ENCODE results near the gene SYT5.
A peak's percentile ranks its signal among the peaks of the same experiment; 100 is the strongest.
"Not testable (repeated sequence)": the region's sequence is repeated elsewhere in the genome, so short reads cannot be mapped to it uniquely, and the experiment has no call there.

Gene SYT5

DNA sequence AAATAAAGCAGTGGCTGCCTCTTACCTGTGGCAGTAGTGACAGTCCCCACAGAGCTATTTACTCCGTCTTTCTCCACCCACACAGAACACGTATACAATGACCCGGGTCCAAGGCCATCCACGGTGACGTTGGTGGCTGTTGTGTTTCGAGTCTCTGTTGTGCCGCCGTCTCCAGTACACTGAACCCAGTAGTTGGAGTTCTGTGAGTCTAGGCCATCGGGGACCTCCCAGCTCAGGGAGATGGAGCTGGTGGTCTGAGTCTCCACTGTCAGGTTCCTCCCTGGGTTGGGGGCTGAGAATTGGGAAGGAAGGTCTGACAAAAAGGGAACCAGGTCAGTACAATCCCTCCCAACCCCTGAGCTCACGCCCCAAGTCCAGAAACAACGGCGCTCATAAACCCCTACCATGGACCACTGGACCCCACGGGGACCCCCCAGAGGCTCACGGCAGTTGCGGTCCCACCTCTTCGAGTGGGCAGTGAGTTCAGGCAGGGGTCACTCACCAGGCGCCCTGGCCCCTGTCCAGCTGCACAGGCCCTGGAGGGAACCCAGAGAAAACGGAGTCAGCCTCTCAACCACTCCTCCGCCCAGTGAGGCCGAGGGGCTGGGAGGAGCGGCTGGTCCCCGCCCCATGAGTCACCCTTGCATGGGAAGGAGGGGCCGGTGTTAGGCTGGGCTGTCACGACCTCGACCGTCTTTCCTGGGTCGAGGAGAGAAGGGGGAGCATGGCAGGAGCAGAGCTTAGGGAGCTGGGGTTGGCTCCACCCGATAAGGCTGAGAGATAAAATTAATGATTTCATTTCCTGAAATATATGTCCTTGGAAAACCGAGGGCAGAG is 26.8 kb upstream of the SYT5 start:
- DNase-seq: peak; percentile 89

DNA sequence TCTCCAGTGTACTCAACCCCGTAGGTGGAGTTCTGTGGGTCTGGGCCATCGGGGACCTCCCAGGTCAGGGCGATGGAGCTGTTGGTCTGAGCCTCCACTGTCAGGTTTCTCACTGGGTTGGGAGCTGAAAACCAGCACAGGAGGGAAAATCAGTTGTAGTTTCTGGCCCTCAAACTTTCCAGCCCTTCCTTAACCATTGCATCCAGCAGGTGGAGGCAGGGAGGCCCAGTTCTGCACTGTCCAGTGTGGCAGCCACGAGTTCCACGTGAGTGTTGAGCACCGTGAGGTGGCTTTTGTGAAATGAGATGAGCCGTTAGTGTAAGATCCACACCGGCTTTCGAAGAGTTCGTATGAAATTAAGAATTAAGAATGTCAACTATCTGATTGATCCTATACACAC is 22.1 kb upstream of the SYT5 start:
- DNase-seq: not testable (repeated sequence)

DNA sequence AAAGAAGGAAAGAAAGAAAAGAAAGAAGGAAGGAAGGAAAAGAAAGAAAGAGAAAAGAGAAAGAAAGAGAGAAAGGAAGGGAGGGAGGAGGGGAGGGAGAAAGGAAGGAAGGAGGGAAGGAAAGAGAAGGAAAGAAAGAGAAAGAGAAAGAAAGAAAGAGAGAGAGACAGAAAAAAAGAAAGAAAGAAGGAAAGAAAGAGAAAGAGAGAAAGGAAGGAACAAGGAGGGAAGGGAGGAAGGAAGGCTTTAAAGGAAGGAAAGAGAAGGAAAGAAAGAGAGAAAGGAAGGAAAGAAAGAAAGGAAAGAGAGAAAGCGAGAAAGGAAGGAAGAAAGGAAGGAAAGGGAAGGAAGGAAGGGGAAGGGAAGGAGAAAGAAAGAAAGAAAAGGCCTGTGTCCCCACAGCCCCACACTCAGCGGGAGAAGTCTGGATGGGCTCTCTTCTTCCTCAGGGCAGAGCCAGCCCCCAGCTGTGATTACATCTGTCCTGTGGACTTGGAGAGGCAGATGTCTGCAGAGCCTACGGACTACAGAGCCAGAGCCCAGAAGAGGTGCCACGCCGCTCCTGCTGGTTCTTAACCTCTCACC is 19.6 kb upstream of the SYT5 start:
- no peak for DNase-seq

DNA sequence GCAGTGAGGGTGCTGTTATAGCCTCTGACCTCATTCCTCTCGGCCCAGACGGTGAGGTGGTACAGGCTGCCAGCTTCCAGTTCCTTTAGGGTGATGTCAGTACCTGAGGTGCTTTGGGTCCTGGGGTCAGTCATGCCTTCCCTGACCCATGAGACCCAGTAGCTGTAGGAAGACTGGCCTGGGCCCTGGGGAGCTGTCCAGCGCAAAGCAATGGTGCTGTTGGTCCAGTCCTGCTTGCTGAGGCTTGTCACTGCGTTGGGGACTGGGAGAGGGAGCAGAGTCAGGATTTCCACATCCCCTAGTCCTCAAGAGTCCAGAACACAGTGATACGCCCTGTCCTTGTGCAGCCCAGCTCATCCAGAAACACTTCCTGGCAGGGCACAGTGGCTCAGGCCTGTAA is 18.6 kb upstream of the SYT5 start:
- no peak for DNase-seq

DNA sequence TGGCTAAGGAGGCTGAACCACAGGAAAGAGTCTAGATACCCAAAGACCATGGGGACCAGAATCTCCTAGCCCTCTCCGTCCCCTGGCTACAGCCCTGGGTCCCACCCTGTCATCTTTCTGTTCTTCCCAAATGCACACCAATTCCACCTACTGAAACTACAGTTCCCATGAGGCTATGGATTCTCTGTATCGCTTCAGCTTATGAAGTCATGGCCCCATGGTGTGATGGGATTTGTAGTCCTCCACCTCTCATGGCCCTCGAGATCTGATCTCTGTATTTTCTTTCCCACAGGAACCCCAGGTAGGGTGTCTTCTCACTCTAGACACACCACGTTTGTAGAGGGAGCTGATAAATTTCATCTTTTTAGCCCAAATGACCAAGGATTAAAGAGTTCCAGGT is 17.4 kb upstream of the SYT5 start:
- no peak for DNase-seq

DNA sequence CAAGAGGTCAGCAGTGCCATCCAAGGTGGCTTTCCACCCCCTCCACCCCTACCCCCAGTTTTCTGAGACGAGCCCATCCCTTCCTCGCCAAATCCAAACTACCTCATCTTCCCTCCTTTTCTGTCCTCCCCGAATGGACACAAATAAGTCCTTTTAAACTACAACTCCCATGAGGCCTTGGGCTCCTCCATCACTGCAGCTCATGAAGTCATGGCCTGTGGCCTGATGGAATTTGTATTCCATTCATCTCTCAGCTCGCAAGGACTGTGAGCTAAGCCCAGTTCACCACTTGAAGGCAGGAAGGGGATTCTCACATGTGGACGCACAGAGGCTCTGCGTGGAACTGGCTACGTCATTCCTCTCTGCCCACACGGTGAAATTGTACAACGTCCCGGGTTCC is 16.7 kb upstream of the SYT5 start:
- DNase-seq: no peak

DNA sequence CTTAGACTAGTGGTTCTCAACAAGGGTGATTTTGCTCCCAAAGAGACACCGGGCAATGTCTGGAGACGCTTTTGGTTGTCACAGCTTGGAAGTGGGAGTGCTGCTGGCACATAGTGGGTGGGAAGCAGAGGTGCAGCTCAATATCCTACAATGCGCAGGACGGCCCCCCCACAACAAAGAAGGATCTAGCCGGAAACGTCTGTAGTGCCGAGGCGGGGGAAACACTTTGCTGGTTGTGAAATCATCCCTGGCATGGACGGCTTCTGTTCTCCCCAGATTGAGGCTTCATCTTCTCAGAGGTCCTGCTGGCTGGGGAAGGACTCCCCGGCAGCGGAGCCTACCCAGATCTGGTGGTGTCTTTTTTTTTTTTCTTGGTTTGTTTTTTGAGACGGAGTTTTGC is 13.4 kb upstream of the SYT5 start:
- DNase-seq: no peak

DNA sequence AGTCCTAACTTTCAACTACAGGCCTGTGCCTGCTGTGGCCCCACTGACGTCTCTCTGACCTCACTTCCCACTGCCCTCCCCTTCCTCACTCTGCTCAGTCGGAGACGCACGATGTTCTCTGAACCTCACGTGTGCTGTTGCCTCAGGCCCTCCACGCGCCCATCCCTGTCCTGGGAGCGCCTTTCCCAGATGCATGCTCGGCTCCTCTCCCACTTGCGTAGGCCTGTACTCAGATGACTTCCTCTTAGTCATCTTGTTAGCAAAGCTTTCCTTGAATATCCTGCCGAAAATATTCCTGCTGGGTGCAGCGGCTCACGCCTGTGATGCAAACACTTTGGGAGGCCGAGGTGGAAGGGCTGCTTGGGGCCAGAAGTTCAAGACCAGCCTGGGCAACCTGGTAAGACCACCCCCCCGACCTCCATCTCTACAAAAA is 9.3 kb upstream of the SYT5 start:
- DNase-seq: peak; percentile 70

DNA sequence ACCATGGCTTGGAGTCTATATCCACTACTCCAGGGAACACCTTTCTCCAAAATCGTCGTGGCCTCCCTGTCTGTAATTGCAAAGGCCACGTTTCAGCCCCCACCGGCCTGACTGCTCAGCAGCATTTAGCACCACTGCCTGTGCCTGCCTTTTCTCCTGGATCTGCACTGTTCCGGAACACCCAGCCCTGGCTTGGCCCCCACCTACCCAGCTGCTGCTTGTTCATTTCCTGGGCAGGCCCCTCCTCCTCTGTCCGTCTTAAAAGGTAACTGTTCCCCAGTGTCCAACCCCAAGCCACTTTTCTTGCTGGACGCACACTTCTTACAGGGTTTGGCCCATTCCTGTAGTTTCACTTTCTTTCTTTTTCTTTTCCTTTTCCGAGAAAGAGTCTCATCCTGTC is 8.5 kb upstream of the SYT5 start:
- DNase-seq: no peak

DNA sequence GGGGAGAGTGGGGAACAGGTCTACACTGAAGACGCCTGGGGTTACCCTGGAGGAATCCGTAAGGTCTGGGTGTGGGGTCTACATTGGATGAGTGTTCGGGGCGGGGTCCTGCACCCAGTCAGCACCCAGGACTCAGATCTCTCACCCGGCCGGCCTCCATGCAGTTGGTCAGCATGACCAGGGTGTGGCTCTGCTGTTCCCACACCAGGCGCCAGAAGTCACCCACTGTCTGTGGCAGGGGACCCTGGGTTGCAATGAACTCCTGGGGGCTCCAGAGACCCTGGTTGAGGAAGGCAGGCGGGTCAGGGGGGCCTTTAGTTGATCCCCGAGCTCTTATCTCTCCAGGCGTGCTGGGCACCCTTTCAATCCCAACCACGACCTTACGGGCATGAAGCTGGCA is 6.0 kb upstream of the SYT5 start:
- DNase-seq: no peak

DNA sequence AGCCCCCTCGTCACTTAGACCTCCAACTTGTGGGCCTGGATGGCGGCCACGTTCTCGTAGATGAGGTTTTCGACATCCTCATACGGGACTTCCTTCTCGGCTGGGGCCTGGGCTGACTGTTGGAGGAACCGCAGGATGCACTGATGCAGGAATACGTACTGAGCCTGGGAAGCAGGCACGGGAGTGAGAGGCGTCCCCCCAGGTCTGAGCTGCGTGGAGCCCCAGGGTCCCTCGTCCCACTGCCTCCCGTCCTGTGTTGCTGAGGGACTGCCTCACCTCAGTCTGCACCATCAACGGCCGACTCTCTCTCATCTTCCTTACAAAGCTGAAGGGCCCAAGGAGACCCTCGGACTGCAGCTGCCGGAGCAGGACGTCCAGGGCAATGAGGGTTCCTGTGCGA is 1.7 kb upstream of the SYT5 start:
- no peak for DNase-seq

DNA sequence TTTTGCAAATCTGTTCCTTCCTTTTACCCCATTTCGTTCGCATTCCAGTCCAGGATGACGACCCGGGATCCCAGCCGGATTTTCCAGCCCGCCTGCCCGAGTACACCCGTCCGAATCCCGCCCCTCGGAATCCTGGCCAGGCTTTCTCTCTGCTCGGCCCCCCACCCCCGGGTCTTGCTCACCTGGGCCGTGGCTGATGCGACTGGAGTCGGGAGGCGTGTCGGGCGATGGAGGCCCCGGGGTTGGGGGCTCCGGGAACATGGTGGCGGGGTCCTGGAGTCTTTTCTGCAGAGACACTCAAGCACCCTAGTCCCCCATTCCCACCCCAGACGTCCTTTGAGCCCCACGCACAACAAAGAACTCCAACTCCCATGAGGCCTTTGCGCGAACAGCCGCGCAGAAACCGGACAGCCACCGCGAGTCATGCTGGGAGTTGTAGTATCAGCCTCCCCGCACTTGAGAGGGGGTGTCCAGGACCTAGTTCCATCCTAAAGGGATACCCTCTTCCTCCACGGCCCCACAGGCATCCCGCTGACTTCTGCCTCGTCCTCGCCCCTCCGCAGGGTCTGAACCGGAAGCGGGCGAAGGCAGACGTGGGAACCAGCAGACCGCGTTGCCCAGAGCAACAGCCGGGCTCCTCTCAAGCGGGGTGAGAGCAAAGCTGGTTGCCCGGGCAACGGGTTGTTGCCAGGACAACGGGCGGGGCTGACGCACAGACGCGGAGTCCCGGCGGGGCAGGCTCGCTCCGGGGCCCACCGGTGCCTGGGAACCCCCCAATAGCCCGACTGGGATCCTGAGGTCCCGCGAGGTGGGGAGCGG is 1.1 kb downstream of the SYT5 start:
- DNase-seq: peak; percentile 78

DNA sequence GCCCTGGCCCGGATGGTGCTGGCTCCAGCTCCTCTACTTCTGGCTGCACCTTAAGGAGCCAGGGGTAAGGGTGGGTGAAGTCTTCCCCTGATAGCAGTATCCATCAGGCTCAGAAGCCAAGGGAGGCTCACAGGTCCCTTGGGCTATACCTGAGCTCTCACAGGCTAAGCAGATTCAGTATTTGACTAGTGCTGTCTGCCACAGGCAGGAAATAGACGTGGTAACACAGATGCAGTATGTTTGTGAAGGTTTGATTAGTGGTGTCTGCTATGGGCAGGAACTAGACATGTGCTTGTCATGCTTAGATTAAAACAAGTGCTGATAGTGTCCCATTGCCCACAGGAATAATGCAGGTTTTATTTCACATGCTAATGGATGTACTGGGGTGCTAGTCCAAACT is 4.0 kb downstream of the SYT5 start:
- DNase-seq: no peak

DNA sequence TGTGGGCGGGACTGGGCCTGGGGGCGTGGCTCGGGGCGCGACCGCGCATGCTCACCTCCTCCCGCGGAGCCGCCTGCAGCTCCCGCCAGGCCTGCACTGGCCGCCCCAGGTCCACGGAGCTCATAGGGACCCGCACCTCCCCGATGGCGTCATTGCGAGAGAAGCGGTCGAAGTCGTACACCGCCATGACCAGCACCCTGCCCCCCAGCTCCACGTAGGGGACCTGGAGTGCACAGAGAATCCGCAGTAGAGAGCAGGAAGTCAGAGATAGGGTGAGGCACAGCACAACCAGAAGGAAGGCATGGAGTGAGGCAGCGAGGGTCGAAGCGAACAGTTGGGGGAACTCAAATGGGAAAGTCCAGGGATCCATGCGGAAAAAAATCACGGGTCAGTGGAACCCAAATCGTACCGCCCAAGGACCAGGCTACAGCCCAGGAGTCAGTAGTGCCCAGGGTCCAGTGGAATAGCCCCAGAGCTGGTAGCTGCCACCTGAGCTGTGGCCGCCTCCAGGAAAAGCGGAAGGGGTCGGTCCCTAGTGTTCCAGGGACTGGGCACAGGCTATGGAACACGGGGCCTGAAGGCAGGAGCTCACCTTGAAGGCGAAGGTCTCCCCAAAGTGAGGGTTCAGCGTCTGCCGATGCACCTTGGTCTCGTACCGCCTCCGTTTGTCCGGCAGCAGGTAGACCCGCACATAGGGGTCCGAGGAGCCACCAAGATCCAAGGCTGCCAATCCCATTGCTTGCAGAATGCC is 4.8 kb downstream of the SYT5 start:
- no peak for DNase-seq

DNA sequence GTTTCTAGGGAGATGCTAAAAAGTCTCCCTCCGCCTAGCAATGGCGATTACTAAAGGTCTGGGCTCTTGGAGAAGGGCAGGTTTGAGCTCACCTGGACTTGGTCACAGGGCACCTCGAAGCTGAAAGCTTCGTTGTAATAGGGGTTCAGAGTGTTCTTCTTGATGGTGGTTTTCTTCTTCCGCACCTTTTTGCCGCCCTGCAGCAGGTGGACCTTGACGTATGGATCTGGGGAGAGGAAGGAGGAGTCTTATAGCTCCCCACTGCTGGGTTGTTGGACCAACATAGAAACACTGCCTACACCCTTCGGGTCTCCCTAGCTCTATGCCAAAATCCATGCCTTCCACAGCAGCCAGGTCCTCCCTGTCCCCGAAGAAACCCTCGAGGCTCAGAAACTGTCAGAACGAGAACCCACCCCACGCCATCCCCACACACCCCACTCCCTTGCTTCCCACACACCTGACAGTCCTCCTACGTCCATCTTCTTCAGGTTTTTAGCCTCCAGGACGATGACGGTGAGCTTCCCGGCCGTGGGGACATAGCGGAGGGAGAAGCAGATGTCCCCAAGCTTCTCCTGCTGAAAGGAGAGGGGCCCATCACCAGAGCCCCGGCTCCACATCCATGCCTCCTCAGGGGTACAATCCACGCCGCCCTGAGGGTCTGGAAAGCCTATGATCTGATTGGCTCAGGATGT is 5.5 kb downstream of the SYT5 start:
- no peak for DNase-seq

DNA sequence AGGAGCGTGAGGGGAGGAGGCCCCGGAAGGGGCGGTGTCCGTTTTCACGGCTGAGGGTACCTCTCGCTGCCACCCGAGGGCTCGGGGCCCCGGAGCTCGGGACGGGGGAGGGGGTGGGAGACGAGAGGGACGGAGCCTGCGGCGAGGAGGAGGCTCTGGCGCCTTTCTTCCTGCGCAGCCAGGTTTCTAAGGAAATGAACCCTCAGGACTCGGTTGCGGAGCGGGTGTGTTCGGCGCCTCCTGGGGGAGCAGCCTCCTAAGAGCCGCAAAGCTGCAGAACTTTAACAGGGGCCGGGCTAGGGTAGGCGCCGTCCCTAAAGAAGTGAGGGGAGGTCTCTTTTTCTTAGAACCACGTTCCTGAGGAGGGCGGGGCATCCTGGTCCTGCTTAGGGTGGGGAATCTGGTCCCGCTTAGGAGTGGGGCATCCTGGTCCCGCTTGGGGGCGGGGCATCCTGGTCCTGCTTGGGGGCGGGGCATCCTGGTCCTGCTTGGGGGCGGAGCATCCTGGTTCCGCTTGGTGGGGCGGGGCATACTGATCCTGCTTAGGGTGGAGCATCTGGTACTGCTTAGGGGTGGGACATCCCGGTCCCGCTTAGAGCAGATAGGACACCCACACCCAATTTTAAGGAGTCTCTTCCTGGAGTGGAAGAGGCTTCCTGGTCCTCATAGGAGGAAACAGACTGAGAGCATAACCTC is 6.2 kb downstream of the SYT5 start:
- peak; percentile 81 for DNase-seq

DNA sequence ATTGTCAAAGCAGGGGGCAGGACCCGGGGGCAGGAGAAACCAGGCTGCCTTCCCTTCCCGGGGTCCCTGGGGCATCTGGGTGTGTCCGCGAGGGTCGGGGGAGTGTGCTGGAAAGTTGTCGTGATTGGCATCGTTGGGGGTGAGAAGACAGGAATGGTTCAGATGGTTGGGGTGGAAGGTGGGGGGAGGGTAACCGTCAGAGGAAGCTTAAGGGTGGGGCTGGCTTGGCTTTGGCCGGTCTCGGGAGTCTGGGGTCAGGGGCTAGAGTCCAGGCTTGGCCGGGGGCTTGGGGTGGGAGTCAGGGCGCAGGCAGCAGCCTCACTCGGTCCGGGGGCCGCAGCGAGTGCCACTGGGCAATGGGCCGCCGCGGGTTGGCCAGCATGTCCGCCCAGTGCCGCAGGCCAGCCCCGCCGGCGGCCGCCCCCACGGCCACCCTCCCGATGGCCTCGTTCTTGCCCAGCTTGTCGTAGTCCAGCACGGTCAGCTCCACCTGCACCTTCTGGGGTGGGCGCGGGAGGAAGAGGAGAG is 6.8 kb downstream of the SYT5 start:
- no peak for DNase-seq

DNA sequence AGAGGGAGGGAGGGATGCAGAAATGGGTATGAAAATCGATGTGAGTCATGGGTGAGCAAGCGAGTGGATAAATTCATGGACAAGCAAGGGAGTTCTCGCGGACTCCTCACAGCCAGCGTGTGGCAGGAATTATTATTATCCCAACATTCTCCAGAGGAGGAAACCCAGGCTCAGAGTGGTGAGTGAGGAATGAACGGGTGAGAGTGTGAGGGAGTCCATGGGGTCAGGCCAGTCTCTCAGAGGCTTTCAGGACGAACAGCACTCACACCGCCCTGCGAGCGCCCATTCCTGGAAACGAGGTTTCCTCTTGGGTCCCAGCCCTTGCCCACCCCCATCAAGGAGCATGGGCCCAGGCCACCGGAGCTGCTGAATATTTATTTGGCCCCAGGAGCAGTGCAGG is 7.3 kb downstream of the SYT5 start:
- DNase-seq: peak; percentile 81

DNA sequence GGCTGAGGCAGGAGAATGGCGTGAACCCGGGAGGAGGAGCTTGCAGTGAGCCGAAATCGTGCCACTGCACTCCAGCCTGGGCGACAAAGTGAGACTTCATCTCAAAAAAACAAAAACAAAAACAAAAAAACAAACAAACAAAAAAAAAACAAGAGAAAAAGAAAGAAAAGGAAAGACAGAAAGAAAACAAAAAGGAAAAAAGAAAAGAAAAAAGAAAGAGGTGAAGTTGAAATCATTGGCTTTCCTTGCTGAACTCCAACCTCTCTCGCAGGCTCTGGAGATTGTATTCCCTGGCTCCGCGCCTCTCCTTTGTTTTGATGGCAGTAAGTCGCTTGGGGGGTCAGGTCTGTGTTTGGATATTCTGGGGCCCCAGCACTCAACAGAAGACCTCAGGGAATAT is 7.8 kb downstream of the SYT5 start:
- not testable (repeated sequence) for DNase-seq

DNA sequence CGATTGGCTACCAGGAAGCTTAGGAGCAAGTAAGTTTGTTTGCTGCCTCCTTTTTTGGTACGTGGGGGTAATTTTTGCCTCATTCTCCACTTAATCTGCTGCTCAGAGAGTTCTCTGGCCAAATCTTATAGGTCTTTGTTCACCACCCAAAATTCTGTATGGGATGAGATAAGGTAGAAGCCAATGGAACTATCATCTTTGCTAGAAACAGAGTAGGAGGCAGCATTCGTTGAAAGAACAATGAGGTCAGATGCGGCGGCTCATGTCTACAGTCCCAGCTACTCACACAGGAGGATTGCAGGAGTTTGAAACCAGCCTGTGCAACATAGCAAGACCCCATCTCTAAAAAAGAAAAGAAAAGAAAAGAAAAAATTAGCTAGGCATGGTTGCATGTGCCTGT is 8.6 kb downstream of the SYT5 start:
- DNase-seq: no peak

DNA sequence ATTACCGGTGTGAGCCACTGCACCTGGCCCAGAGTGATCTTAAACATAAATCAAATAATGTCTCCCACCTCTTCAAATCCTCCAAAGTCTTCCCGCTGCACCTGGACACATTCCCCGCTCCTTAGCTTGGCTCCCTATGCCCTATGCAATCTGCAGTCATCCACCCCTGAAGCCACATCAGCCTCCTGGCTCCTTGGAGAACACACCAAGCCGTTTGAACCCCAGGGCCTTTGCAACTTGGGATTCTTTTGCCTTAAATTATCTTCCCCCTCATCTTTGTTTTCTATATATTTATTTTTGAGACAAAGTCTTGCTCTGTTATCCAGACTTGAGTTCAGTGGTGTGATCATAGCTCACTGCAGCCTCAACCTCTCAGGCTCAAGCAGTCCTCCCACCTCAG is 11.0 kb downstream of the SYT5 start:
- DNase-seq: no peak

Data from fibroblast of skin of scalp (primary cell).